Left ventricle myocardium inferior (tissue), 1 donor: ENCODE measurements around the gene GDPD4. TPM values are rescaled to one million over a fixed set of nuclear protein-coding genes. Genes with fewer than 3 reads are reported as not detected.

Experiments
- DNase-seq: peaks from one replicate; pipeline ENCODE4 v3.0.0-alpha.2; 2020
- H3K27ac ChIP-seq: fragments of 200-600 bp; replicated peaks from 2 replicates; pipeline ENCODE4 v1.8.0; 2021
- H3K27me3 ChIP-seq: fragments of 200-600 bp; 2 replicates; pipeline ENCODE4 v1.8.0; 2021; ENCODE audit warnings: low read depth
- H3K36me3 ChIP-seq: fragments of 200-600 bp; 2 replicates; pipeline ENCODE4 v1.8.0; 2021
- H3K4me1 ChIP-seq: fragments of 200-600 bp; 2 replicates; pipeline ENCODE4 v1.8.0; 2021
- H3K4me3 ChIP-seq: fragments of 200-600 bp; 2 replicates; pipeline ENCODE4 v1.8.0; 2021; ENCODE audit warnings: mild to moderate bottlenecking, moderate library complexity
- H3K9me3 ChIP-seq: fragments of 200-600 bp; replicated peaks from 2 replicates; pipeline ENCODE4 v1.8.0; 2021
- intact Hi-C: fragments of 100-400 bp; cut with micrococcal nuclease; formaldehyde crosslinking; loops from one replicate; pipeline ENCODE4 v1.11.0; 2022
- total RNA-seq: library from RNA; stranded (reverse); fragmentation: NEBNext Ultra II Directional; extraction: Animal tissue kit (Norgen Biotek cat#: 25700); gene quantifications from one replicate; pipeline ENCODE4 v1.2.1, GENCODE V29; 2021
- TF ChIP-seq, protein P1 (sequence below): fragments of 200-600 bp; IDR thresholded peaks from 2 replicates; pipeline ENCODE4 v1.8.0; 2021; ENCODE audit warnings: antibody characterized with exemption, mild to moderate bottlenecking, borderline replicate concordance
- donor health status: DM: no; HTN: yes; CAD: no; lungs with severe emphysema.

GDPD4 gene
- total RNA-seq, 1 donor from 2014 or later, result not detected

DNA sequence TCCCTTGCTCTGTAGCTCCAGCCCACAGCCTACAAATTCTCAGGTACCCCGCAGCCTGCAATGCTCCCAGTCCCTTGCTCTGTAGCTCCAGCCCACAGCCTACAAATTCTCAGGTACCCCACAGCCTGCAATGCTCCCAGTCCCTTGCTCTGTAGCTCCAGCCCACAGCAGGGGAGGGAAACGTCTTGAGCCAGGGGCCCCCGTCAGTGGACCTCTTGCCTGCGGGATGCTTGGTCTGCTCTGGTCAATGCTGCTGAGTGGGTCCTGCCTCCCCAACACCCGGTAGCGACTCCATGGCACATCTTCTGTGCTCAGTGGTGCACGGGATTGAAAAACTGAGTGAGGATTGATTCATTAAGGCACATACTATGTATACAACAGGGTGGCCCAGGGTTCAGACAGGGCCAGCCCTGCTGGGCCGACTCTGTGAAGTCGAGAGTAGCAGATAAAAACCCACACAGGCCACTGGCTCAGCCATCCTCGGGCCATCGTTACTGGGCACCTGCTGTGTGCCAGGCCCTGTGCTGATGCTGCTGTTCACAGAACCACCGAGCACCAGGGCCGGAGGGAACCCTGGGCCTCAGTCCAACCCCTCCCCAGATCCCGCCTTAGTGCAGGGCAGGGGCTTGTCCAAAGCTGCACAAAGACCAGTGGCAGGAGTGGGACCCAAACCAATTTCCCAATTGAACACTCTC is 103.7 kb downstream of the GDPD4 start:
- no peak overlapping the region for H3K27ac ChIP-seq
- H3K4me3 ChIP-seq, result no peak overlapping the region
- H3K9me3 ChIP-seq, result no peaks in the 10 kb centered on the region
- H3K36me3 ChIP-seq, result no peaks in the 10 kb centered on the region
- TF ChIP-seq, protein P1, sequence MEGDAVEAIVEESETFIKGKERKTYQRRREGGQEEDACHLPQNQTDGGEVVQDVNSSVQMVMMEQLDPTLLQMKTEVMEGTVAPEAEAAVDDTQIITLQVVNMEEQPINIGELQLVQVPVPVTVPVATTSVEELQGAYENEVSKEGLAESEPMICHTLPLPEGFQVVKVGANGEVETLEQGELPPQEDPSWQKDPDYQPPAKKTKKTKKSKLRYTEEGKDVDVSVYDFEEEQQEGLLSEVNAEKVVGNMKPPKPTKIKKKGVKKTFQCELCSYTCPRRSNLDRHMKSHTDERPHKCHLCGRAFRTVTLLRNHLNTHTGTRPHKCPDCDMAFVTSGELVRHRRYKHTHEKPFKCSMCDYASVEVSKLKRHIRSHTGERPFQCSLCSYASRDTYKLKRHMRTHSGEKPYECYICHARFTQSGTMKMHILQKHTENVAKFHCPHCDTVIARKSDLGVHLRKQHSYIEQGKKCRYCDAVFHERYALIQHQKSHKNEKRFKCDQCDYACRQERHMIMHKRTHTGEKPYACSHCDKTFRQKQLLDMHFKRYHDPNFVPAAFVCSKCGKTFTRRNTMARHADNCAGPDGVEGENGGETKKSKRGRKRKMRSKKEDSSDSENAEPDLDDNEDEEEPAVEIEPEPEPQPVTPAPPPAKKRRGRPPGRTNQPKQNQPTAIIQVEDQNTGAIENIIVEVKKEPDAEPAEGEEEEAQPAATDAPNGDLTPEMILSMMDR, result no peak
- no peaks in the 10 kb centered on the region for H3K27me3 ChIP-seq
- no peak for DNase-seq
- H3K4me1 ChIP-seq, result peaks cover 12% of the 10 kb centered on the region
- intact Hi-C loops, result no loop called here

DNA sequence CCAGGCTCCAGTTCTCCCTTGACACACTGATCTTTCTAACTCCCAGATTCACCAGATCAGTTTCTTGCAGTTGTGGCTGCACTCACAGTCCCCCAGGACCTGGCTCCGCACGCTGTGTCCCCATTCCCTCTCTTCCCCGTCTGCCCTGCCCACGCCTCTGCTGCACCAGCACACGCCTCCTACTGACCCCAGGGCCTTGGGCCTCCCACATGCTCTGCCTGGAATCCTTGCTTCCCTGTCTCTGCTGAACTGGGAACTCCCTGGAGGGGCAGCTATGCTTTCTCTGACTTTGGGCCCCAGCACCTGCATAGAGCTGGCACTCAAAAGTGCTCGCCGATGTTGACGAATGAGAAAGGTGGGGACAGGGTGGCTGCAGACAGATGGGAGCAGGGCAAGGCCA is 104.5 kb downstream of the GDPD4 start:
- intact Hi-C loops, result no loop called here

DNA sequence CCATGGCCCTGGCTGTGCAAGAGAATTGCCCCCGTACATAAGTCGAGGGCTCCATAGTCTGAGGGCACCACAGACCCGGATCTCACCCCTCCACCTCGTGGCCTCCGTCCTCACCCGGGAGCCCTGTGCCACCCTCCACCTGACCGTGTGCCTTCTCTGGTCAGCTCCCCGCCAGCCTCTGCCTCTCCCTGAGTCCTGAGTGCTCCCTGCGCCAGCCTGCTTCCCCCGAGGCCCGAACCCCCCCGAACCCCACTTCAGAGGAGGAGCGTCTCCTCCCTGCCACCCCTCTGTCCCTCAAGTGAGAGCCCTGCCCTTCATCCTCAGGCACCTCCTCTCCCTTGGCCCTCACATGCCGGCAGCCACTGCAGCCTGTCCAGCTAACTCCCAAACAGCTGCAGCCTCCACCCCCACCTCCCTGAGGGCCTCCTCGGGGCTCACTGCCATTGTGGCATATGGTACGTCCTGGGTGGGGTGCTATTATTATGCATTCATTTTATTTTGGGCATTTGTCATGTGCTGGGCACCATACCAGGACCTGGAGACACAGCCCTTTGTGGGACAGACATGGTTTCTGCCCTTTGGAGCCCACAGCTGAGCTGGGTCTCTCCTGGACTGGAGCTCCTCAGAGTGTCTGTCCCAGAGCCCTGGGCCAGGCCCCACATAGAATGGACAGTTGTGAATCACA is 106.3 kb downstream of the GDPD4 start:
- Histone ChIP-seq H3K36me3 (no peaks in the 10 kb centered on the region), H3K4me1 (peaks cover 12% of the 10 kb centered on the region), H3K4me3 (no peak overlapping the region), H3K27me3 (no peaks in the 10 kb centered on the region), H3K27ac (no peak overlapping the region), H3K9me3 (no peaks in the 10 kb centered on the region)
- intact Hi-C loops, result no loop called here
- DNase-seq, result no peak
- TF ChIP-seq, protein P1, result no peak

More for the DNA sequence above, 104.5 kb downstream of the GDPD4 start:
- Histone ChIP-seq H3K4me1 (peaks cover 12% of the 10 kb centered on the region), H3K4me3 (no peak overlapping the region), H3K27ac (no peak overlapping the region), H3K9me3 (no peaks in the 10 kb centered on the region), H3K36me3 (no peaks in the 10 kb centered on the region), H3K27me3 (no peaks in the 10 kb centered on the region)
- no peak for DNase-seq
- TF ChIP-seq, protein P1, result no peak

DNA sequence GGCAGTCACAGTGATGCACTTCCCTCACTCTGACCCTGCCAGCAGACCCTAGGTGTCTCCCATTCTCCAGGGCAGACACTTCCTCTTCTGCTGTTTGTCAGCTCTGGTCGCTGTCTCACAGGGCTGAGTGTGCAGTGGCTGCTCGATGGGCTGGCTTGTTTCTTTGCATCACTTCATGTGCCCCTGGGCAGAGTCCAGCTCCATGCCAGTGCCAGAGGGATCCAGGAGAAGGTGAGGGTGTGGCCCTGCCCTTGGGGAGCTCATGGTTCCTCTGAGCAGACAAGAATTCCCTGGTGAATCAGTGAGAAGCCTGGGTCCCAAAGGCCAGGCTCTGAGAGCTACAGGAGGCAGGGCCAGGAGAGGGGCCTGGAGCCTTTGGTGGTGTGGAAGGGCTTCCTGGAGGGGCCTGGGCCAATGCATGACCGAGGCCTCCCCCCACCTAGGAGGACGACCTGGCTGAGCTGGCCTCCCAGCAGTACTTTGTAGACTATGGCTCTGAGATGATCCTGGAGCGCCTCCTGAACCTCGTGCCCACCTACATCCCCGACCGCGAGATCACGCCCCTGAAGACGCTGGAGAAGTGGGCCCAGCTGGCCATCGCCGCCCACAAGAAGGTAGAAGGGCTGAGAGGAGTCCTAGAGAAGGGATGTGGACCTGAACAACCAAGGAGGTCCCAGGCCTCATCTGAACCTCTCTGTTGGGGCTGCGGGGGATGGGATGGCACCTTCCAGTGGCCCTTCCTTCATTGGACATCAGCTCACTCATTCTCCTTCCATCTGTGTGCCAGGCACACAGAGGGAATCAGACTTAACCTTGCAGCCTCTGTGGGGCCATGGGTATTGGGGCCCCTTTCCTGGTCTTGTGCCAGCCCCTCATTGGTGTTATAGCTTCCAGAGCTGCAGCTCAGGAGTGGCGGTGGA is 107.3 kb downstream of the GDPD4 start:
- no peak for DNase-seq

DNA sequence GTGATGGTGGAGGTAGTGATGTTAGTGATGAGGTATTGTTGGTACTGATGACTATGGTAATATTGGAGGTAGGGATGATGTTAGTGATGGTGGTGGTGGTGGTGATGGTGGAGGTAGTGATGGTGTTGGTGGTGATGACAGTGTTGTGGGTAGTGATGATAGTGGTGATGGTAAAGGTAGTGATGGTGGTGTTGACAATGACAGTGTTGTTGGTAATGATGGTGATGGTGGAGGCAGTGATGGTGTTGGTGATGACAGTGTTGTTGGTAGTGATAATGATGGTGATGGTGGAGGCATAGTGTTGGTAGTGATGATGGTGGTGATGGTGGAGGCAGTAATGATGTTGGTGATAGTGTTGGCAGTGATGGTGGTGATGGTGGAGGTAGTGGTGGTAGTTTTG is 108.3 kb downstream of the GDPD4 start:
- intact Hi-C loops, result no loop called here
- no peaks in the 10 kb centered on the region for H3K27me3 ChIP-seq
- H3K9me3 ChIP-seq, result no peaks in the 10 kb centered on the region
- H3K36me3 ChIP-seq, result no peaks in the 10 kb centered on the region
- no peak overlapping the region for H3K27ac ChIP-seq
- TF ChIP-seq, protein P1, result no peak
- no peak for DNase-seq
- H3K4me3 ChIP-seq, result no peak overlapping the region
- peaks cover 12% of the 10 kb centered on the region for H3K4me1 ChIP-seq

More for the DNA sequence above, 107.3 kb downstream of the GDPD4 start:
- TF ChIP-seq, protein P1, result no peak
- intact Hi-C loops, result no loop called here
- H3K27ac ChIP-seq, result no peak overlapping the region
- H3K36me3 ChIP-seq, result no peaks in the 10 kb centered on the region
- H3K4me3 ChIP-seq, result no peak overlapping the region
- peaks cover 12% of the 10 kb centered on the region for H3K4me1 ChIP-seq
- no peaks in the 10 kb centered on the region for H3K9me3 ChIP-seq
- no peaks in the 10 kb centered on the region for H3K27me3 ChIP-seq
